GM19193 (cell line): ENCODE measurements around the gene SEBOX.

Source experiments
- POLR2A ChIP-seq: IDR thresholded peaks from 4 replicates; pipeline ENCODE4 v1.6.1; 2011; ENCODE audit not compliant: insufficient read depth, insufficient read length; ENCODE audit errors: extremely low read depth

Gene SEBOX

DNA sequence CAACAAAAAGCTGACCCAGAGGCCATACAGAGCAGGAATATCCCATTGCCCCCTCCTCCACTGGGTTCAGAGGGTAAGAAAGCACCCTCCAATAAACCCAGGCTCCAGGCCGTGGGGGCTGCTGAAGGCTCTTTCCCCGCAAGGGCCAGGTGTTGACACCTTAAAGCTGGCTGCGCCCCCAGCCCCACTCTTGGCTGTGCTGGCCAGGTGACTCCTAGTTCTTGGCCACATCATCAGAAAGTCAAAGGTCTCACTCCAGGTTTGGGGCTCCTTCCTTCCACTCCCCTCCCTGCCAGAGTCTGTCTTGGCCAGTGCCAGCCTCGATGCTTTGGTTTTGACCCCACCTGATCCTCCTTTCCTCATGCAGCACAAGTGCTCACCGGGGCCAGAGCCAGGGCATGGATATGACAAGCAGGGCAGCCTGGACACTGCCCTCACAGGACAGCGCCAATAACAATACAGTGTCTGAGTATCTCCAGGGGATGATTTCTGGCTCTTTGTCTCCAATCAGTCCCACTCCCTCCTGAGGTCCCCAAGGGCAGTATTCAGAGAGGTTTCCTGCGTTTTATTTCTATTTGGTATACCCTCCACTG is 32.8 kb upstream of the SEBOX start:
- no peak for TF ChIP-seq POLR2A

- TF ChIP-seq POLR2A, result no peak
Measured at GRCh38 chr17:28397275-28397674, 32.3 kb upstream of the SEBOX start.

- no peak for TF ChIP-seq POLR2A
Measured at GRCh38 chr17:28396635-28397239, 31.7 kb upstream of the SEBOX start.

DNA sequence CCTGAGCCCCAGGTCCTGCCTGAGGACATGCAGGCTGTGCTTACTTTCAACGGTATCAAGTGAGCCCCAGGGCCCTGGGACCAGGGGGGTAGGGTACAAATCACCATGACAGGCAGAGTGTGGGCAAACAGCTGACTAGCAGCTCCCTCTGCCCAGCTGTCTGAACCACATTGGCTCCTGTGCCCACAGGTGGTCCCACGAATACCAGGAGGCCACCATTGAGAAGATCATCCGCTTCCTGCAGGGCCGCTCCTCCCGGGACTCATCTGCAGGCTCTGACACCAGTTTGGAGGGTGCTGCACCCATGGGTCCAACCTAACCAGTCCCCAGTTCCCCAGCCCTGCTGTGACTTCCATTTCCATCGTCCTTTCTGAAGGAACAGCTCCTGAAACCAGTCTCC is 31.0 kb upstream of the SEBOX start:
- TF ChIP-seq POLR2A, result no peak

DNA sequence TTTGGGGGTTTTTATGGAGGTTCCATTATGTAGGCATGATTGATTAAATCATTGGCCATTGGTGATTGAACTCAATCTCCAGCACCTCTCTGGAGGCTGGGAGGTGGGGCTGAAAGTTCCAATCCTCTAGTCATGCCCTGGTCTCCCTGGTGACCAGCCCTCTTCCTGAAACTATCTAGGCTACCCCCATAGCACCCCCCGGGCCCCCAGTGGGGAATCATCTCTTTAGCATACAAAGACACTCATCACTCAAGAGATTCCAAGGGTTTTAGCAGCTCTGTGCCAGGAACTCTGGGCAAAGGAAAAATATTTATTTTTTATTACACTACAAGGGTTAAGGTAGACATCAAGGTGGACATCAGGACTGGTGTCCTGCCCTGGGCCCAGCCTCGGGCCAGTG is 30.4 kb upstream of the SEBOX start:
- TF ChIP-seq POLR2A, result no peak

GRCh38 chr17:28394337-28395116 is 29.5 kb upstream of the SEBOX start:
- TF ChIP-seq POLR2A, result no peak

DNA sequence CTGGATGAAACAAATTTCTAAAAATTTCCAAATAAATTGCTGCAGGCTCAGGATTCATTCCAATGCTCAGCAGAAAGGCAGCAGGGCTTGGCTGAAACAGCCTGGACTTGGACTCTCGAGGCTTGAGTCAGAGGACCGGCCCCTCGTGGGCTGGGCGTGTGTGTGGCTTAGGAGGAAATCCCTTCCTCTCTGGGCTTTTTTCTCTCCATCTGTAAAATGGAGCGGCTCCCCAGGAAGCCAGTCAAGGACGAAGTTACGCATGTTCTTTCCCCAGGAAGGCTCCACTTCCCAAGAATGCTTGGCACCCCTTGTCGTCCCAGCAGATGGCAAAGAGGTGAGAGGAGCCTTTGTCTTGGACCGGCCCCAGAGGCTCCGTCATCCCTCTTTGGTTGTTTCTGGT is 27.5 kb upstream of the SEBOX start:
- TF ChIP-seq POLR2A, result no peak

DNA sequence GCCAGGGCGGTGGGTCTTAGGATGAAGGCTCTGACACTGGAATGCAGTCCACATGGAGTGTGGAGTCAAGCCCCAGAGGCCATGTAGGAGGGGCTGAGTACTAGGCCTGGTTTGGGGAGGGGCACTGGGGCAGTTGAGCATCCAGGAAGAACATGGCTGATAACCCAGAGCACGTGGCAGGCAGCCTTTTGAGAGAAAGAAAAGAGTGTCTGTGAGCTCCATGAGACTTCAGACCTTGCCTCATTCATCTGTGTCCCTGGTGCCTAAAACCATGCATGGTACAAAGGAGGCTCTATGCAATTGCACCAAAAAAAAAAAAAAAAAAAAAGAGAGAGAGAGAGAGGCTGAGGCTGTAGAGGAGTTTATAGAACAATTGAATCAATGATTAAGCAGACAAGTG is 26.4 kb upstream of the SEBOX start:
- no peak for TF ChIP-seq POLR2A

- TF ChIP-seq POLR2A, result no peak
Measured at GRCh38 chr17:28390984-28391383, 26.0 kb upstream of the SEBOX start.

DNA sequence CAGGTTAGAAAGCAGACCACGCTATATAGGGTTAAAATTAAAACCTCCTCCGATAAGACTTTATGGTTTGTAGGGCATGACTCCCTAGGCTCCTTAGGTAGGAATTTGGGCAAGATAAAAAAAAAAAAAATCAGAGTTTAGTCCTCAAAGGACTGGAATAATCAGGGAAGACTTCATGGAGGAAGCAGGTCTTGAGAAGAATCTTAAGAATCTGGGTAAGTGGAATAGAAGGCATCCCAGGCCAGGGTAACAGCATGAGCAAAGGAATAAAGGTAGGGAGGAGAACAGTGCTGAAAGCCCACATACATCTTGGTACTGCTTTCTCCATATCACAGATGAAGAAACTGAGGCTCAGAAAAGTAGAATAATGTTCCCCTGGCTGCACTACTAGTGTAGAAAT is 25.6 kb upstream of the SEBOX start:
- TF ChIP-seq POLR2A, result no peak

GRCh38 chr17:28390141-28390540 is 25.1 kb upstream of the SEBOX start:
- TF ChIP-seq POLR2A, result no peak

DNA sequence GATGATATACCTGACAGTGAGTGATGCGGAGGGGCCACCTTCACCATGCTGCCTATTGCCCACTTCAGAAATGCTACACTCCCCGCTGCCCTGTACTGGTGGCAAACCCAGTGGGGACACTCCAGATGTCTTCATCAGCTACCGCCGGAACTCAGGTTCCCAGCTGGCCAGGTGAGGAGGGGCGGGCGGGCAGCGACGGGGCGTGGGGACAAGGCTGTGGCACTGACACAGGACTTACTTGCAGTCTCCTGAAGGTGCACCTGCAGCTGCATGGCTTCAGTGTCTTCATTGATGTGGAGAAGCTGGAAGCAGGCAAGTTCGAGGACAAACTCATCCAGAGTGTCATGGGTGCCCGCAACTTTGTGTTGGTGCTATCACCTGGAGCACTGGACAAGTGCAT is 23.1 kb upstream of the SEBOX start:
- no peak for TF ChIP-seq POLR2A

DNA sequence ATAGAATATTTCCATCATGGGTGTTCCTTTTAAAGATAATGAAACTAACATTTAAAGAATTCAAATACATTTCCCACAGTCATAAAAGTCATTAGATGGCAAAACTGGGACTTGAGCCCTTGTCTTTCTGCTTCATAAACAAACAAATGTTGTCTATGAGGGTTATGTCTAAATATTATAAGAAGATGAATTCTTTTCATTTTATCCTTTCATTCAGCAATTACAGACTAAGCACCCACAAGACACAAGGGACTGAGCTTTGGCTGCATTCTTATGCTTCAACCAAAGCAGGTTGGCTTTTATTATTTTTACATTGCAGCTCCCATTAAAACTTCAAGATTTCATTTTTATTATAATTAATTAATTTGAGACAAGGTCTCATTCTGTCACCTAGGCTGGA is 21.4 kb upstream of the SEBOX start:
- no peak for TF ChIP-seq POLR2A

GRCh38 chr17:28385406-28385805 is 20.4 kb upstream of the SEBOX start:
- TF ChIP-seq POLR2A, result no peak

GRCh38 chr17:28385037-28385400 is 20.0 kb upstream of the SEBOX start:
- no peak for TF ChIP-seq POLR2A
